GM12878 (cell line): Measurements from ENCODE around the gene PLOD2. TPM values are rescaled to one million over a fixed set of nuclear protein-coding genes. Genes with fewer than 3 reads are reported as not detected.

Experiments used
- ATAC-seq: fragments of 200-7000 bp; cut with Tn5 transposase; 3 replicates; pipeline ENCODE4 v1.9.1; 2020; ENCODE audit warnings: mild to moderate bottlenecking, moderate library complexity
- BruUV-seq: library from RNA; stranded (reverse); fragments of 400-500 nt; replicated peaks from 2 replicates; lab custom pipeline; 2021; lab: Mats Ljungman, UMichigan
- CTCF ChIA-PET: fragments of 300-600 bp; sonication (Branson Sonifier 250); formaldehyde crosslinking; extraction: SDS; loops from one replicate; lab custom pipeline; 2021; ENCODE audit warnings: inconsistent platforms; lab: Yijun Ruan, JAX
- POLR2A ChIA-PET: fragments of 350-600 bp; formaldehyde crosslinking; extraction: SDS; loops from one replicate; lab custom pipeline; 2021; ENCODE audit warnings: inconsistent platforms; lab: Charles Lee
- RAD21 ChIA-PET: fragments of 300-600 bp; sonication (Branson Sonifier 250); formaldehyde crosslinking; loops from one replicate; lab custom pipeline; 2023; ENCODE audit warnings: antibody characterized with exemption; ENCODE audit not compliant: unreplicated experiment; lab: Charles Lee
- SMC1A ChIA-PET: fragments of 300-600 bp; sonication (Branson Sonifier 250); formaldehyde crosslinking; loops from one replicate; lab custom pipeline; 2023; ENCODE audit not compliant: unreplicated experiment, uncharacterized antibody; lab: Charles Lee
- DNase-seq: peaks from one replicate; pipeline ENCODE4 v3.0.0-alpha.2; 2011; ENCODE audit warnings: low read depth, low spot score
- FAIRE-seq: peaks from 3 replicates; lab custom pipeline; 2011; peaks lifted over from hg19 to GRCh38; lab: Jason Lieb, UNC
- H2AFZ ChIP-seq: 2 replicates; pipeline ENCODE4 v1.6.0; 2011; ENCODE audit warnings: low read depth, low read length, control low read depth; ENCODE audit not compliant: control insufficient read depth
- H3K27ac ChIP-seq: 2 replicates; pipeline ENCODE4 v1.5.1; 2011; ENCODE audit warnings: control low read depth; ENCODE audit not compliant: control insufficient read depth, insufficient read depth
- H3K27me3 ChIP-seq, 2 experiments: replicated peaks in 1 of 2; 2 replicates each; pipeline versions ENCODE4 v1.6.0 to v1.6.1; 2011; ENCODE audit warnings: low read length in 1 of 2; ENCODE audit not compliant: control insufficient read depth in 2 of 2, insufficient read depth in 2 of 2
- H3K36me3 ChIP-seq, 2 experiments: 2 replicates each; pipeline ENCODE4 v1.5.1; 2011; ENCODE audit warnings: low read length in 1 of 2; ENCODE audit not compliant: control insufficient read depth in 2 of 2, insufficient read depth in 2 of 2
- H3K4me1 ChIP-seq: 2 replicates; pipeline ENCODE4 v1.6.1; 2011; ENCODE audit warnings: mild to moderate bottlenecking, low read length, moderate library complexity, mixed read lengths; ENCODE audit not compliant: control insufficient read depth, insufficient read depth
- H3K4me2 ChIP-seq: 2 replicates; pipeline ENCODE4 v1.6.0; 2011; ENCODE audit warnings: control low read depth; ENCODE audit not compliant: control insufficient read depth, insufficient read depth
- H3K4me3 ChIP-seq: fragments of 200-600 bp; sonication (generic); 2 replicates; pipeline ENCODE4 v1.5.1; 2016
- H3K79me2 ChIP-seq: 2 replicates; pipeline ENCODE4 v1.6.0; 2011; ENCODE audit warnings: low read length; ENCODE audit not compliant: control insufficient read depth, insufficient read depth
- H3K9ac ChIP-seq: 2 replicates; pipeline ENCODE4 v1.8.0; 2011; ENCODE audit warnings: low read length, control low read depth, mixed read lengths; ENCODE audit not compliant: control insufficient read depth, insufficient read depth
- H3K9me3 ChIP-seq: replicated peaks from 3 replicates; pipeline ENCODE4 v1.5.1; 2011; ENCODE audit warnings: mild to moderate bottlenecking, low read length; ENCODE audit not compliant: control insufficient read depth, insufficient read depth
- H4K20me1 ChIP-seq: 2 replicates; pipeline ENCODE4 v1.6.0; 2011; ENCODE audit not compliant: control insufficient read depth, insufficient read depth
- CBX5 ChIP-seq: sonication (generic); IDR thresholded peaks from 2 replicates; pipeline ENCODE4 v1.6.1; 2016; ENCODE audit warnings: low read depth, moderate library complexity, mild to moderate bottlenecking, inconsistent platforms
- CEBPB ChIP-seq, 2 experiments: fragments of 150-350 bp in 1 of 2; IDR thresholded peaks; 2 replicates each; pipeline ENCODE4 v1.6.1; 2012 to 2014; ENCODE audit warnings: low read depth in 2 of 2, low read length in 2 of 2, borderline replicate concordance in 1 of 2, inconsistent platforms in 1 of 2
- MTA3 ChIP-seq: IDR thresholded peaks from 2 replicates; pipeline ENCODE4 v1.6.1; 2012; ENCODE audit warnings: low read length, inconsistent platforms, borderline replicate concordance
- NFIC ChIP-seq: IDR thresholded peaks from 2 replicates; pipeline ENCODE4 v1.6.1; 2012; ENCODE audit warnings: low read depth, mild to moderate bottlenecking, inconsistent platforms, low read length, moderate library complexity
- NFYA ChIP-seq: IDR thresholded peaks from 2 replicates; pipeline ENCODE4 v1.6.1; 2011; ENCODE audit warnings: low read depth, mild to moderate bottlenecking, low read length, improper control_type of control experiment, borderline replicate concordance
- RCOR1 ChIP-seq: conservative IDR thresholded peaks from 2 replicates; pipeline ENCODE4 v1.6.1; 2012; ENCODE audit warnings: low read depth, low read length, improper control_type of control experiment
- RFX5 ChIP-seq: IDR thresholded peaks from 2 replicates; pipeline ENCODE4 v1.6.1; 2011; ENCODE audit warnings: low read depth, low read length, improper control_type of control experiment
- SRF ChIP-seq, 2 experiments: IDR thresholded peaks; 2 replicates each; pipeline ENCODE4 v1.6.1; 2011; ENCODE audit warnings: low read depth in 2 of 2, low read length in 2 of 2, mild to moderate bottlenecking in 1 of 2, moderate library complexity in 1 of 2
- STAT3 ChIP-seq: IDR thresholded peaks from 2 replicates; pipeline ENCODE4 v1.6.1; 2011; ENCODE audit warnings: low read depth, low read length, improper control_type of control experiment
- SUPT20H ChIP-seq: IDR thresholded peaks from 2 replicates; pipeline ENCODE4 v1.6.1; 2011; ENCODE audit warnings: low read depth, mild to moderate bottlenecking, low read length, moderate library complexity, borderline replicate concordance; ENCODE audit not compliant: control insufficient read depth
- TCF3 ChIP-seq: IDR thresholded peaks from 2 replicates; pipeline ENCODE4 v1.6.1; 2012; ENCODE audit warnings: low read depth, mild to moderate bottlenecking, low read length, borderline replicate concordance; ENCODE audit not compliant: insufficient read depth
- ZNF24 ChIP-seq: fragments of 450-650 bp; IDR thresholded peaks from 2 replicates; pipeline ENCODE4 v1.6.1; 2017; ENCODE audit warnings: antibody characterized with exemption, mild to moderate bottlenecking
- WGBS: methylation state at CpG from one replicate; pipeline ENCODE4 v1.1.6; 2016; ENCODE audit warnings: low lambda C conversion rate; ENCODE audit not compliant: insufficient replicate concordance, insufficient coverage; ENCODE audit errors: missing lambda C conversion rate; 5-methylcytosine and 5-hydroxymethylcytosine counted together
- in situ Hi-C: fragments of 300-500 bp; cut with MboI; formaldehyde crosslinking; loops from 9 replicates; pipeline ENCODE4 v1.14.3; 2018; ENCODE audit warnings: mixed read lengths
- intact Hi-C: fragments of 100-400 bp; cut with micrococcal nuclease; formaldehyde crosslinking; loops from one replicate; pipeline ENCODE4 v1.14.2; 2022; ENCODE audit not compliant: unreplicated experiment
- polyA plus RNA-seq, 11 experiments: library from polyadenylated mRNA; depleted of rRNA in 4 of 11; unstranded in 6 of 11; stranded (reverse) in 5 of 11; fragments of >200 nt; fragmentation: Nextera tagmentation in 4 of 11; fragmentation: Illumina TruSeq in 1 of 11; extraction: Ambion mirVana in 4 of 11; extraction: Trizol in 1 of 11; gene quantifications; 1 replicate in 1 of 11; 2 replicates in 10 of 11; pipeline versions ENCODE4 v1.2.1 to v1.2.3, GENCODE V29; 2011 to 2016; ENCODE audit warnings: inconsistent platforms in 2 of 11, missing spikeins in 2 of 11, low read depth in 1 of 11
- total RNA-seq, 4 experiments: library from RNA; depleted of rRNA in 3 of 4; stranded (reverse); fragments of >200 nt in 3 of 4; fragmentation: Illumina TruSeq in 1 of 4; extraction: Trizol in 1 of 4; gene quantifications; 2 replicates each; pipeline versions ENCODE4 v1.2.1 to v1.2.3, GENCODE V29; 2013 to 2021
- TF ChIP-seq, protein P1 (sequence below): fragments of 450-650 bp; IDR thresholded peaks from 2 replicates; pipeline ENCODE4 v1.6.1; 2017; ENCODE audit warnings: low read depth, mild to moderate bottlenecking, moderate library complexity
- TF ChIP-seq, protein P2 (sequence below): fragments of 450-650 bp; IDR thresholded peaks from 2 replicates; pipeline ENCODE4 v1.6.1; 2014; ENCODE audit warnings: mild to moderate bottlenecking

The PLOD2 gene
- total and polyA plus RNA-seq, 10 of the 15 experiments (the other 5 are each of a cell fraction or from before 2014, with no cell fraction given) = 0.03 to 0.56 (median 0.33) TPM; not detected in 4

DNA sequence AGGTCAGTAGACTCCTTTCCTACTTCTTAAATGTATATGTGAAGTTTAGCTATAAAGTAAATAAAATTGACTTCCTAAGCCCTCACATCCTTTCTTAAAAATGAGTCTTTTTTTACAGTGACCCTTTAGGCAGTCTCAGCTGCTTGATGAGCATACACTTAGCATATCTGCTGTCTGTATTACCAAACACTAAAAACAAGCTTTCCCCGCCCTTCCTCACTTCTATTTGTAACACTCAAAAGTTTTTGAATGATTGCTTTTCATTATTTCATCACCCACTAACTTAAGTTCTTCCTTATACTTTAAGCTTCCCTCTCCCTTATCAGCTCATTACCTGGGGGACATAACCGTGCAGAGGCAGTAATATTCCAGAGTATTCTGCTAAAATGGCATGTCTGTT lies 89.4 kb downstream of the PLOD2 start:
- no TSS peak for BruUV-seq
- WGBS = 9% methylated on average over 2 of the region's 2 CpGs
- ChIA-PET CTCF (interaction anchor here (0.9 to 1.7 kb wide), 6 partner anchors 9 to 118 kb away, joined by 3 to 4 read pairs (median 4); no protein-coding TSS in a partner anchor), RAD21 (no interaction called here), SMC1A (interaction anchor here (1.0 kb wide), 1 partner anchor 118 kb away, joined by 3 read pairs; no protein-coding TSS in a partner anchor), POLR2A (no interaction called here)
- Histone ChIP-seq H3K27ac (no peak overlapping the region), H3K27me3 (no peaks in the 10 kb centered on the region), H2AFZ (no peak overlapping the region), H3K4me2 (no peak overlapping the region), H3K4me1 (no peaks in the 10 kb centered on the region), H4K20me1 (no peaks in the 10 kb centered on the region), H3K4me3 (no peak overlapping the region), H3K9ac (no peak overlapping the region), H3K9me3 (no peaks in the 10 kb centered on the region), H3K36me3 (no peaks in the 10 kb centered on the region), H3K79me2 (no peaks in the 10 kb centered on the region)
- ATAC-seq = no peak
- TF ChIP-seq, protein P1, sequence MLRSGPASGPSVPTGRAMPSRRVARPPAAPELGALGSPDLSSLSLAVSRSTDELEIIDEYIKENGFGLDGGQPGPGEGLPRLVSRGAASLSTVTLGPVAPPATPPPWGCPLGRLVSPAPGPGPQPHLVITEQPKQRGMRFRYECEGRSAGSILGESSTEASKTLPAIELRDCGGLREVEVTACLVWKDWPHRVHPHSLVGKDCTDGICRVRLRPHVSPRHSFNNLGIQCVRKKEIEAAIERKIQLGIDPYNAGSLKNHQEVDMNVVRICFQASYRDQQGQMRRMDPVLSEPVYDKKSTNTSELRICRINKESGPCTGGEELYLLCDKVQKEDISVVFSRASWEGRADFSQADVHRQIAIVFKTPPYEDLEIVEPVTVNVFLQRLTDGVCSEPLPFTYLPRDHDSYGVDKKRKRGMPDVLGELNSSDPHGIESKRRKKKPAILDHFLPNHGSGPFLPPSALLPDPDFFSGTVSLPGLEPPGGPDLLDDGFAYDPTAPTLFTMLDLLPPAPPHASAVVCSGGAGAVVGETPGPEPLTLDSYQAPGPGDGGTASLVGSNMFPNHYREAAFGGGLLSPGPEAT = no peak
- no peak for TF ChIP-seq RCOR1
- no peak for DNase-seq
- intact Hi-C loops = no loop called here
- no peak for FAIRE-seq
- in situ Hi-C loops = loop anchor here (25.0 kb wide), 1 partner anchor 516 kb away; no protein-coding TSS in a partner anchor

DNA sequence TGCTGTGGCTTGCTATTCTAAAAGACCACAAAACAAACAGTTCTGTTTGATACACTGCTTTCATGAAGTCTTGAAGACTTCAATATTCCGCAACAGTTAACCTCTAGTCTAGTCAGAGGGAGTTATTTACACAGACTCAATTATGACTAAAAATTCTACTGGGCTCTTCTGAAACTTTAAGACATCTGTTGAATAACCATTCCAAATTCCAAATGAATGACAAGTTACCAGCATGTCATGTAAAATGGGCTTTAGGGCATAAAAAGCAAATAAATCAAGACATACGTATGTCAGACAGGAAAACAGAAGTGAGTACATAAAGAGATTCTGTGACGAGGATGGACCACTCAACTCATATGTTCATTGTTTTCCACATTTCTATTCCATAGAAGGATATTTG lies 93.9 kb downstream of the PLOD2 start:
- TF ChIP-seq MTA3 (no peak), CEBPB (IDR thresholded peaks at IDR 0.05; ENCODE audit: borderline replicate concordance in 1 of 2, low read depth in 2 of 2, low read length in 2 of 2) (no peak), SUPT20H (no peak), TCF3 (no peak), NFIC (no peak), CBX5 (no peak), SRF (IDR thresholded peaks at IDR 0.05; ENCODE audit: low read depth in 2 of 2, low read length in 2 of 2) (no peak), NFYA (no peak), ZNF24 (no peak), STAT3 (no peak), RFX5 (no peak)
- TF ChIP-seq, protein P2, sequence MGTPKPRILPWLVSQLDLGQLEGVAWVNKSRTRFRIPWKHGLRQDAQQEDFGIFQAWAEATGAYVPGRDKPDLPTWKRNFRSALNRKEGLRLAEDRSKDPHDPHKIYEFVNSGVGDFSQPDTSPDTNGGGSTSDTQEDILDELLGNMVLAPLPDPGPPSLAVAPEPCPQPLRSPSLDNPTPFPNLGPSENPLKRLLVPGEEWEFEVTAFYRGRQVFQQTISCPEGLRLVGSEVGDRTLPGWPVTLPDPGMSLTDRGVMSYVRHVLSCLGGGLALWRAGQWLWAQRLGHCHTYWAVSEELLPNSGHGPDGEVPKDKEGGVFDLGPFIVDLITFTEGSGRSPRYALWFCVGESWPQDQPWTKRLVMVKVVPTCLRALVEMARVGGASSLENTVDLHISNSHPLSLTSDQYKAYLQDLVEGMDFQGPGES = no peak
- TF ChIP-seq, all 136 proteins: peak for 0
- WGBS = 34% methylated on average over 3 of the region's 3 CpGs
- no peak overlapping the region for H2AFZ ChIP-seq
- ChIA-PET POLR2A (no interaction called here), SMC1A (no interaction called here), RAD21 (no interaction called here), CTCF (no interaction called here)
- ATAC-seq (no peak), DNase-seq (no peak), FAIRE-seq (no peak)
- no peaks in the 10 kb centered on the region for H3K27me3 ChIP-seq
- H3K27ac ChIP-seq = no peak overlapping the region
- intact Hi-C loops = loop anchor here (5.0 to 10.0 kb wide), 2 partner anchors 120 to 578 kb away; no protein-coding TSS in a partner anchor
- H4K20me1 ChIP-seq = no peaks in the 10 kb centered on the region
- no peaks in the 10 kb centered on the region for H3K4me1 ChIP-seq
- BruUV-seq = no TSS peak
- H3K4me3 ChIP-seq = no peak overlapping the region
- no peaks in the 10 kb centered on the region for H3K79me2 ChIP-seq
- H3K4me2 ChIP-seq = no peak overlapping the region
- H3K9ac ChIP-seq = no peak overlapping the region
- no peaks in the 10 kb centered on the region for H3K36me3 ChIP-seq
- H3K9me3 ChIP-seq = no peaks in the 10 kb centered on the region
- in situ Hi-C loops = loop anchor here (25.0 kb wide), 1 partner anchor 520 kb away; no protein-coding TSS in a partner anchor
